ENCODE results near the gene M6PR. TPM values are rescaled to one million over a fixed set of nuclear protein-coding genes. Genes with fewer than 3 reads are reported as not detected.

The M6PR gene
- total RNA-seq, 2 experiments from 2014 or later: 53.4 to 55.8 TPM

DNA sequence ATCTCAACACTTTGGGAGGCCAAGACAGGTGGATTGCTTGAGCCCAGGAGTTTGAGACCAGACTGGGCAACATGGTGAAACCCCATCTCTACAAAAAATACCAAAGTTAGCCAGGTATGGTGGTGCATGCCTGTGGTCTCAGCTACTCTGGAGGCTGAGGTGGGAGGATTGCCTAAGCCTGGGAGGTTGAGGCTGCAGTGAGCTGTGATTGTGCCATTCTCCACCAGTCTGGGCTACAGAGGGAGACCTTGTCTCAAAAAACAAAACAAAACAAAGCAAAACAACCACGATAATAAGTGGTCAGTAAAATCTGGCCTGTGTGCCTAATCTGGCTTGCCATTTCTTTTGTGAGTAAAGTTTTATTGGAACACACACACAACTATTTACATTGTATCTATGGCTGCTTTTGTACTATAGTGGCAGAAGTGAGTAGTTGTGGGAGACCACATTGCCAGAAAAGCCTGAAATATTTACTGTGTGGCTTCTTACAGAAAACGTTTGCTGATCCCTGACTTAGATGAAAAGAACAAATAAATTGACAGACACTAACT is 20.5 kb upstream of the M6PR start:
- peaks cover 17% of the 10 kb centered on the region for H3K4me1 Mint-ChIP-seq (ENCODE audit: low read depth)
- ATAC-seq (ENCODE audit: poor library complexity) (no peak), DNase-seq (no peak)
- H3K4me1 ChIP-seq (ENCODE audit: insufficient read depth, low read length): no peaks in the 10 kb centered on the region
- ChIA-PET POLR2A (interaction anchor here (1.9 kb wide), 1 partner anchor 10 kb away, joined by 5 read pairs; no protein-coding TSS in a partner anchor), CTCF (no interaction called here)
- peaks cover 50% of the 10 kb centered on the region for H3K36me3 Mint-ChIP-seq (ENCODE audit: low read depth)
- no peak overlapping the region for H3K4me3 Mint-ChIP-seq
- H3K4me3 ChIP-seq (ENCODE audit: low read length): no peak overlapping the region
- H3K27me3 Mint-ChIP-seq: no peaks in the 10 kb centered on the region
- no peaks in the 10 kb centered on the region for H3K27me3 ChIP-seq (ENCODE audit: control insufficient read depth in 1 of 2, insufficient read depth in 2 of 2, low read length in 2 of 2)
- H3K36me3 ChIP-seq (ENCODE audit: insufficient read depth, low read length): no peaks in the 10 kb centered on the region
- no peak overlapping the region for H3K27ac ChIP-seq (ENCODE audit: low read depth in 1 of 2, low read length in 2 of 2)
- intact Hi-C loops (cut with DNase I, micrococcal nuclease): no loop called here
- peaks cover 9% of the 10 kb centered on the region for H3K9me3 Mint-ChIP-seq
- H3K9me3 ChIP-seq (ENCODE audit: control insufficient read depth in 1 of 2, insufficient read depth in 1 of 2, low read length in 2 of 2): peaks cover 23 to 26% of the 10 kb centered on the region in 2 experiments
- TF ChIP-seq CTCF (IDR thresholded peaks at IDR 0.05): no peak
- H3K27ac Mint-ChIP-seq: peak overlapping the region; percentile 8

GRCh38 chr12:8968761-8969160 is 19.3 kb upstream of the M6PR start:
- H3K27ac Mint-ChIP-seq: no peak overlapping the region
- H3K4me3 Mint-ChIP-seq: no peak overlapping the region
- intact Hi-C loops (cut with DNase I, micrococcal nuclease): no loop called here
- peaks cover 7% of the 10 kb centered on the region for H3K9me3 Mint-ChIP-seq
- POLR2A ChIA-PET: interaction anchor here (1.9 kb wide), 1 partner anchor 9 kb away, joined by 5 read pairs; no protein-coding TSS in a partner anchor
- Histone ChIP-seq H3K27me3 (ENCODE audit: control insufficient read depth in 1 of 2, insufficient read depth in 2 of 2, low read length in 2 of 2) (no peaks in the 10 kb centered on the region), H3K9me3 (ENCODE audit: control insufficient read depth in 1 of 2, insufficient read depth in 1 of 2, low read length in 2 of 2) (peaks cover 19 to 23% of the 10 kb centered on the region in 2 experiments), H3K36me3 (ENCODE audit: insufficient read depth, low read length) (no peaks in the 10 kb centered on the region), H3K27ac (ENCODE audit: low read depth in 1 of 2, low read length in 2 of 2) (no peak overlapping the region), H3K4me1 (ENCODE audit: insufficient read depth, low read length) (no peaks in the 10 kb centered on the region), H3K4me3 (ENCODE audit: low read length) (no peak overlapping the region)
- ATAC-seq (ENCODE audit: poor library complexity) (no peak), DNase-seq (no peak)
- H3K27me3 Mint-ChIP-seq: no peaks in the 10 kb centered on the region
- no peak for TF ChIP-seq CTCF (IDR thresholded peaks at IDR 0.05)
- CTCF ChIA-PET: no interaction called here
- H3K36me3 Mint-ChIP-seq (ENCODE audit: low read depth): peaks cover 50% of the 10 kb centered on the region
- H3K4me1 Mint-ChIP-seq (ENCODE audit: low read depth): peaks cover 23% of the 10 kb centered on the region

GRCh38 chr12:8960176-8960575 is 10.7 kb upstream of the M6PR start:
- TF ChIP-seq CTCF (IDR thresholded peaks at IDR 0.05): no peak
- intact Hi-C loops (cut with DNase I, micrococcal nuclease): no loop called here
- DNase-seq: peak in 3 of 14 experiments; percentile 40 to 70 (median 67)
- H3K4me1 ChIP-seq (ENCODE audit: insufficient read depth, low read length): peaks cover 60% of the 10 kb centered on the region
- H3K27ac ChIP-seq (ENCODE audit: low read depth in 1 of 2, low read length in 2 of 2): peak overlapping the region; percentile 47
- H3K4me3 ChIP-seq (ENCODE audit: low read length): no peak overlapping the region
- H3K36me3 Mint-ChIP-seq (ENCODE audit: low read depth): peaks cover 47% of the 10 kb centered on the region
- H3K27me3 ChIP-seq (ENCODE audit: control insufficient read depth in 1 of 2, insufficient read depth in 2 of 2, low read length in 2 of 2): no peaks in the 10 kb centered on the region
- peaks cover 0 to 13% of the 10 kb centered on the region in 2 experiments for H3K9me3 ChIP-seq (ENCODE audit: control insufficient read depth in 1 of 2, insufficient read depth in 1 of 2, low read length in 2 of 2)
- no peaks in the 10 kb centered on the region for H3K9me3 Mint-ChIP-seq
- H3K4me1 Mint-ChIP-seq (ENCODE audit: low read depth): peaks cover 74% of the 10 kb centered on the region
- POLR2A ChIA-PET: interaction anchor here (0.7 to 3.9 kb wide), 10 partner anchors 9 to 77 kb away, joined by 3 to 32 read pairs (median 4); partner anchors contain the start of gene M6PR
- no peaks in the 10 kb centered on the region for H3K27me3 Mint-ChIP-seq
- no peaks in the 10 kb centered on the region for H3K36me3 ChIP-seq (ENCODE audit: insufficient read depth, low read length)
- H3K27ac Mint-ChIP-seq: peak overlapping the region; percentile 93
- CTCF ChIA-PET: interaction anchor here (0.9 to 1.5 kb wide), 3 partner anchors 10 to 90 kb away, joined by 3 to 5 read pairs (median 4); partner anchors contain the start of gene M6PR
- peak; percentile 97 for ATAC-seq (ENCODE audit: poor library complexity)
- peak overlapping the region; percentile 65 for H3K4me3 Mint-ChIP-seq

Data from CD4-positive, alpha-beta T cell (primary cell).